CD14-positive monocyte (primary cell): Measurements from ENCODE around the gene LINC01488. TPM values are rescaled to one million over a fixed set of nuclear protein-coding genes. Genes with fewer than 3 reads are reported as not detected.

Source experiments
- DNase-seq, 3 donors: peaks; one replicate each; pipeline ENCODE4 v3.0.0-alpha.2; 2011 to 2022
- H2AFZ ChIP-seq: 2 replicates; pipeline ENCODE4 v1.6.0; 2012; ENCODE audit warnings: mild to moderate bottlenecking, low read depth, low read length, inconsistent platforms; ENCODE audit not compliant: insufficient read depth, poor library complexity, severe bottlenecking
- H3K27ac ChIP-seq, 2 donors: 1 replicate in 1 of 2; 2 replicates in 1 of 2; pipeline ENCODE4 v1.5.1; 2012 to 2013; ENCODE audit warnings: low read length in 2 of 2, control low read depth in 1 of 2, inconsistent platforms in 1 of 2, low read depth in 1 of 2, mild to moderate bottlenecking in 1 of 2
- H3K27me3 ChIP-seq, 2 donors: one replicate each; pipeline versions ENCODE4 v1.6.0 to v1.6.1; 2011 to 2013; ENCODE audit warnings: low read length in 2 of 2; ENCODE audit not compliant: control insufficient read depth in 2 of 2, insufficient read depth in 2 of 2
- H3K36me3 ChIP-seq, 2 donors: replicated peaks in 1 of 2; 1 replicate in 1 of 2; 2 replicates in 1 of 2; pipeline versions ENCODE4 v1.5.1 to v1.6.1; 2012 to 2013; ENCODE audit warnings: low read length in 2 of 2, control low read depth in 1 of 2, inconsistent platforms in 1 of 2, mild to moderate bottlenecking in 1 of 2; ENCODE audit not compliant: insufficient read depth in 2 of 2, control insufficient read depth in 1 of 2
- H3K4me1 ChIP-seq, 2 donors: 1 replicate in 1 of 2; 2 replicates in 1 of 2; pipeline versions ENCODE4 v1.5.1 to v1.6.1; 2012 to 2013; ENCODE audit warnings: low read length in 2 of 2, control low read depth in 1 of 2, inconsistent platforms in 1 of 2, mild to moderate bottlenecking in 1 of 2, moderate library complexity in 1 of 2; ENCODE audit not compliant: insufficient read depth in 2 of 2, control insufficient read depth in 1 of 2
- H3K4me2 ChIP-seq: replicated peaks from 2 replicates; pipeline ENCODE3; 2012; ENCODE audit warnings: low read length, moderate library complexity, mild to moderate bottlenecking; ENCODE audit not compliant: poor library complexity, severe bottlenecking; ENCODE audit errors: extremely low read depth
- H3K4me3 ChIP-seq, 3 experiments: fragments of 200-600 bp in 1 of 3; sonication (generic) in 1 of 3; replicated peaks in 1 of 3; 1 replicate in 2 of 3; 2 replicates in 1 of 3; pipeline ENCODE4 v1.5.1; 2011 to 2013; ENCODE audit warnings: low read length in 3 of 3, mild to moderate bottlenecking in 3 of 3, control low read depth in 2 of 3, low read depth in 2 of 3, inconsistent platforms in 1 of 3, moderate library complexity in 1 of 3
- H3K79me2 ChIP-seq: 2 replicates; pipeline ENCODE4 v1.6.0; 2012; ENCODE audit warnings: mild to moderate bottlenecking, control low read depth, inconsistent platforms, low read length, moderate library complexity; ENCODE audit not compliant: insufficient read depth
- H3K9ac ChIP-seq: 2 replicates; pipeline ENCODE4 v1.6.0; 2017; ENCODE audit warnings: low read length, mild to moderate bottlenecking; ENCODE audit not compliant: insufficient read depth, poor library complexity, severe bottlenecking
- H3K9me3 ChIP-seq, 2 donors: replicated peaks in 1 of 2; 1 replicate in 1 of 2; 2 replicates in 1 of 2; pipeline versions ENCODE4 v1.5.1 to v1.6.1; 2012 to 2013; ENCODE audit warnings: low read length in 2 of 2, control low read depth in 1 of 2; ENCODE audit not compliant: control insufficient read depth in 1 of 2, insufficient read depth in 1 of 2
- H4K20me1 ChIP-seq: 2 replicates; pipeline ENCODE4 v1.6.0; 2012; ENCODE audit warnings: mild to moderate bottlenecking, low read length, control low read depth, moderate library complexity; ENCODE audit not compliant: insufficient read depth
- H3K27ac Mint-ChIP-seq, 7 donors: one replicate each; pipeline ENCODE4 v1.8.0; 2020; ENCODE audit warnings: mild to moderate bottlenecking in 7 of 7, mixed read lengths in 7 of 7, moderate library complexity in 6 of 7, inconsistent platforms in 2 of 7
- H3K27me3 Mint-ChIP-seq, 3 donors: one replicate each; pipeline ENCODE4 v1.8.0; 2021 to 2022; ENCODE audit warnings: low read depth in 3 of 3, mild to moderate bottlenecking in 3 of 3, mixed read lengths in 3 of 3, moderate library complexity in 3 of 3, inconsistent platforms in 1 of 3
- H3K36me3 Mint-ChIP-seq, 2 donors: one replicate each; pipeline ENCODE4 v1.8.0; 2020; ENCODE audit warnings: mixed read lengths in 2 of 2, inconsistent platforms in 1 of 2, mild to moderate bottlenecking in 1 of 2
- H3K4me1 Mint-ChIP-seq: one replicate; pipeline ENCODE4 v1.8.0; 2020; ENCODE audit warnings: mild to moderate bottlenecking, mixed read lengths
- H3K4me3 Mint-ChIP-seq, 2 donors: one replicate each; pipeline ENCODE4 v1.8.0; 2020; ENCODE audit warnings: mild to moderate bottlenecking in 2 of 2, mixed read lengths in 2 of 2, moderate library complexity in 1 of 2
- H3K9me3 Mint-ChIP-seq, 7 donors: one replicate each; pipeline ENCODE4 v1.8.0; 2020 to 2022; ENCODE audit warnings: mixed read lengths in 7 of 7, mild to moderate bottlenecking in 6 of 7, moderate library complexity in 6 of 7, inconsistent platforms in 2 of 7
- CTCF ChIP-seq: fragments of 200-600 bp; IDR thresholded peaks from one replicate; pipeline ENCODE4 v1.8.0; 2022; ENCODE audit warnings: antibody characterized with exemption, mild to moderate bottlenecking
- WGBS: methylation state at CpG from one replicate; pipeline ENCODE4 v1.1.5; 2013; ENCODE audit warnings: missing lambda C conversion rate; ENCODE audit not compliant: insufficient coverage; 5-methylcytosine and 5-hydroxymethylcytosine counted together
- intact Hi-C, 2 donors: fragments of 100-400 bp; cut with micrococcal nuclease; formaldehyde crosslinking; loops; one replicate each; pipeline versions ENCODE4 v1.15.0 to v1.15.1; 2023
- polyA plus RNA-seq, 3 donors: library from polyadenylated mRNA; depleted of rRNA in 1 of 3; unstranded in 2 of 3; stranded (reverse) in 1 of 3; fragments of 300-500 nt in 2 of 3; fragments of >200 nt in 1 of 3; fragmentation: Illumina TruSeq in 2 of 3; gene quantifications; 1 replicate in 2 of 3; 2 replicates in 1 of 3; pipeline ENCODE4 v1.2.3, GENCODE V29; 2012 to 2021

The LINC01488 gene
- polyA plus RNA-seq, 3 donors, result not detected

- Histone ChIP-seq H3K27ac (no peak overlapping the region), H3K9me3 (no peaks in the 10 kb centered on the region), H3K9ac (no peak overlapping the region), H4K20me1 (peaks cover 6% of the 10 kb centered on the region), H3K79me2 (no peaks in the 10 kb centered on the region), H3K4me2 (no peak overlapping the region), H3K4me1 (peaks cover 24 to 32% of the 10 kb centered on the region in 2 donors), H2AFZ (no peak overlapping the region), H3K36me3 (no peaks in the 10 kb centered on the region), H3K4me3 (no peak overlapping the region), H3K27me3 (peaks cover 0 to 18% of the 10 kb centered on the region in 2 donors)
- Mint-ChIP-seq H3K36me3 (no peaks in the 10 kb centered on the region), H3K4me3 (no peak overlapping the region), H3K4me1 (peaks cover 29% of the 10 kb centered on the region), H3K27me3 (peaks cover 22 to 47% (median 35%) of the 10 kb centered on the region in 3 donors), H3K27ac (no peak overlapping the region), H3K9me3 (peaks cover 0 to 2% (median 0%) of the 10 kb centered on the region in 7 donors)
- intact Hi-C loops, result loop anchor here in 1 of 2 donors (5.0 kb wide), 1 partner anchor 146 kb away; the partner anchor contains the start of gene MYEOV
- DNase-seq, result no peak
- no peak for TF ChIP-seq CTCF
- 94% methylated on average over 24 of the region's 25 CpGs for WGBS
These were observed 43.1 kb upstream of the LINC01488 start for GRCh38 chr11:69438286-69438920.

DNA sequence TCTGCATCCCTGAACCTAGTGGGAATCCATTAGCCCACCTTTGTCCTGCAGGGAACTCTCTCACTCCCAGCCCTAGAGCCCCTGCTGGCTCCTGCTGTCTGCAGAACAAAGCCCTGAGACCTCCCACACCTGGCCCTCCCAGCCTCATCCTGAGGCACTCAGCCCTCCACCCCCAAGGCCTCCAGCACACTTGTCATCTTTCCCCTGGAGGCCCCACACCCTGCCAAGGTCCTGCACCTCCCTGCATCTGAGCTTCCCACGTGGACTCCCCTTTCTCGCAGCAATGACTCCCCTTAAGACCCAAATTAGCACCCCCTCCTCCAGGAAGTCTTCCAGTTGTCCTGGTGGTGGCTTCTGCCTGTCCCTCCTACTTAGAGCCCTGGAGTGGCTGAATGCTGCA lies 42.3 kb upstream of the LINC01488 start:
- Histone ChIP-seq H3K4me1 (peaks cover 31 to 39% of the 10 kb centered on the region in 2 donors), H3K4me3 (no peak overlapping the region), H2AFZ (no peak overlapping the region), H3K9me3 (no peaks in the 10 kb centered on the region), H3K36me3 (no peaks in the 10 kb centered on the region), H4K20me1 (peaks cover 6% of the 10 kb centered on the region), H3K27me3 (peaks cover 0 to 23% of the 10 kb centered on the region in 2 donors), H3K27ac (no peak overlapping the region), H3K9ac (no peak overlapping the region), H3K79me2 (no peaks in the 10 kb centered on the region), H3K4me2 (no peak overlapping the region)
- H3K9me3 Mint-ChIP-seq, result peaks cover 0 to 2% (median 0%) of the 10 kb centered on the region in 7 donors
- H3K27ac Mint-ChIP-seq, result peak overlapping the region in 1 of 7 donors; percentile 74
- intact Hi-C loops, result loop anchor here in 1 of 2 donors (5.0 kb wide), 1 partner anchor 147 kb away; the partner anchor contains the start of gene MYEOV
- H3K4me3 Mint-ChIP-seq, result no peak overlapping the region
- no peak for DNase-seq
- no peak for TF ChIP-seq CTCF
- H3K36me3 Mint-ChIP-seq, result no peaks in the 10 kb centered on the region
- 100% methylated on average over 2 of the region's 2 CpGs for WGBS
- peaks cover 35% of the 10 kb centered on the region for H3K4me1 Mint-ChIP-seq
- H3K27me3 Mint-ChIP-seq, result peaks cover 28 to 54% (median 38%) of the 10 kb centered on the region in 3 donors
